ENCODE data around the gene MYOF. TPM values are rescaled to one million over a fixed set of nuclear protein-coding genes. Genes with fewer than 3 reads are reported as not detected.

MYOF gene
- total and polyA plus RNA-seq, 2 donors from 2014 or later: 11.5 to 134 TPM

- H3K4me1 ChIP-seq (ENCODE audit: control insufficient read depth in 2 of 3, insufficient read depth in 2 of 3, low read depth in 1 of 3, low read length in 3 of 3): no peaks in the 10 kb centered on the region
- no peak for FAIRE-seq
- H3K27me3 ChIP-seq (ENCODE audit: control insufficient read depth, insufficient read depth, low read length): no peaks in the 10 kb centered on the region
- H3K9me3 ChIP-seq (ENCODE audit: control insufficient read depth in 2 of 3, insufficient read depth in 1 of 3, low read length in 3 of 3): no peaks in the 10 kb centered on the region
- no peak overlapping the region for H3K9ac ChIP-seq (ENCODE audit: low read length in 3 of 3)
- intact Hi-C loops (cut with DNase I): no loop called here
- TF ChIP-seq, protein P1, sequence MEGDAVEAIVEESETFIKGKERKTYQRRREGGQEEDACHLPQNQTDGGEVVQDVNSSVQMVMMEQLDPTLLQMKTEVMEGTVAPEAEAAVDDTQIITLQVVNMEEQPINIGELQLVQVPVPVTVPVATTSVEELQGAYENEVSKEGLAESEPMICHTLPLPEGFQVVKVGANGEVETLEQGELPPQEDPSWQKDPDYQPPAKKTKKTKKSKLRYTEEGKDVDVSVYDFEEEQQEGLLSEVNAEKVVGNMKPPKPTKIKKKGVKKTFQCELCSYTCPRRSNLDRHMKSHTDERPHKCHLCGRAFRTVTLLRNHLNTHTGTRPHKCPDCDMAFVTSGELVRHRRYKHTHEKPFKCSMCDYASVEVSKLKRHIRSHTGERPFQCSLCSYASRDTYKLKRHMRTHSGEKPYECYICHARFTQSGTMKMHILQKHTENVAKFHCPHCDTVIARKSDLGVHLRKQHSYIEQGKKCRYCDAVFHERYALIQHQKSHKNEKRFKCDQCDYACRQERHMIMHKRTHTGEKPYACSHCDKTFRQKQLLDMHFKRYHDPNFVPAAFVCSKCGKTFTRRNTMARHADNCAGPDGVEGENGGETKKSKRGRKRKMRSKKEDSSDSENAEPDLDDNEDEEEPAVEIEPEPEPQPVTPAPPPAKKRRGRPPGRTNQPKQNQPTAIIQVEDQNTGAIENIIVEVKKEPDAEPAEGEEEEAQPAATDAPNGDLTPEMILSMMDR (IDR thresholded peaks at IDR 0.05; ENCODE audit: borderline replicate concordance, extremely low read depth, insufficient read depth): no peak
- no peak overlapping the region for H3K27ac ChIP-seq (ENCODE audit: low read depth in 2 of 2, low read length in 2 of 2)
- no peaks in the 10 kb centered on the region for H3K36me3 ChIP-seq (ENCODE audit: control insufficient read depth in 2 of 3, insufficient read depth in 3 of 3, low read length in 3 of 3)
- no peak for DNase-seq
- H3K4me3 ChIP-seq (ENCODE audit: low read length in 3 of 3): no peak overlapping the region
Measured at GRCh38 chr10:93398528-93398927, 83.6 kb downstream of the MYOF start.

GRCh38 chr10:93397020-93397419 is 85.1 kb downstream of the MYOF start:
- DNase-seq (no peak), FAIRE-seq (no peak)
- no peak overlapping the region for H3K9ac ChIP-seq (ENCODE audit: low read length in 3 of 3)
- H3K4me3 ChIP-seq (ENCODE audit: low read length in 3 of 3): no peak overlapping the region
- H3K9me3 ChIP-seq (ENCODE audit: control insufficient read depth in 2 of 3, insufficient read depth in 1 of 3, low read length in 3 of 3): no peaks in the 10 kb centered on the region
- no peak overlapping the region for H3K27ac ChIP-seq (ENCODE audit: low read depth in 2 of 2, low read length in 2 of 2)
- intact Hi-C loops (cut with DNase I): no loop called here
- no peaks in the 10 kb centered on the region for H3K27me3 ChIP-seq (ENCODE audit: control insufficient read depth, insufficient read depth, low read length)
- TF ChIP-seq, protein P1 (IDR thresholded peaks at IDR 0.05; ENCODE audit: borderline replicate concordance, extremely low read depth, insufficient read depth): no peak
- H3K36me3 ChIP-seq (ENCODE audit: control insufficient read depth in 2 of 3, insufficient read depth in 3 of 3, low read length in 3 of 3): no peaks in the 10 kb centered on the region
- no peaks in the 10 kb centered on the region for H3K4me1 ChIP-seq (ENCODE audit: control insufficient read depth in 2 of 3, insufficient read depth in 2 of 3, low read depth in 1 of 3, low read length in 3 of 3)

GRCh38 chr10:93393211-93393610 is 88.9 kb downstream of the MYOF start:
- Histone ChIP-seq H3K9me3 (ENCODE audit: control insufficient read depth in 2 of 3, insufficient read depth in 1 of 3, low read length in 3 of 3) (no peaks in the 10 kb centered on the region), H3K27me3 (ENCODE audit: control insufficient read depth, insufficient read depth, low read length) (no peaks in the 10 kb centered on the region), H3K27ac (ENCODE audit: low read depth in 2 of 2, low read length in 2 of 2) (no peak overlapping the region), H3K9ac (ENCODE audit: low read length in 3 of 3) (no peak overlapping the region), H3K36me3 (ENCODE audit: control insufficient read depth in 2 of 3, insufficient read depth in 3 of 3, low read length in 3 of 3) (no peaks in the 10 kb centered on the region), H3K4me3 (ENCODE audit: low read length in 3 of 3) (no peak overlapping the region), H3K4me1 (ENCODE audit: control insufficient read depth in 2 of 3, insufficient read depth in 2 of 3, low read depth in 1 of 3, low read length in 3 of 3) (no peaks in the 10 kb centered on the region)
- TF ChIP-seq, protein P1 (IDR thresholded peaks at IDR 0.05; ENCODE audit: borderline replicate concordance, extremely low read depth, insufficient read depth): no peak
- intact Hi-C loops (cut with DNase I): no loop called here
- no peak for DNase-seq
- no peak for FAIRE-seq

DNA sequence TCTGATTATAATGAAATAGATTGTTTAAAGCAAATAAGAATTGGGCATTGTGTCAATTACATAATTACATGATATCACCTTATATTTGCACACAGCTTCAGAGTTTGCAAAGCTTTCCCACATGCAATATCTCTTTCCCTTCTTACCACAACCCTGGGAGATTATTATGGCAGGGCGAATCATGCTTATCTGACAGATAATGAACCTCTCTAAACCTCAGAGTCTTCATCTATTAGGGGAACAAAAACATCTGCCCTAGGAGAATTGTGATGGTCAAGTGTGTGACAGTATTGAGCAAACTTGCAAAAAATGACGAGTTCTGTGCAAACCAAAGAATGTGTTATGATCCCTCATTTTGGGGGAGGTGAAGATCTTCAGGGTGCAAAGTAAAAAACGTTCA is 90.0 kb downstream of the MYOF start:
- Histone ChIP-seq H3K4me3 (ENCODE audit: low read length in 3 of 3) (no peak overlapping the region), H3K9ac (ENCODE audit: low read length in 3 of 3) (no peak overlapping the region), H3K9me3 (ENCODE audit: control insufficient read depth in 2 of 3, insufficient read depth in 1 of 3, low read length in 3 of 3) (no peaks in the 10 kb centered on the region), H3K27me3 (ENCODE audit: control insufficient read depth, insufficient read depth, low read length) (no peaks in the 10 kb centered on the region), H3K36me3 (ENCODE audit: control insufficient read depth in 2 of 3, insufficient read depth in 3 of 3, low read length in 3 of 3) (no peaks in the 10 kb centered on the region), H3K4me1 (ENCODE audit: control insufficient read depth in 2 of 3, insufficient read depth in 2 of 3, low read depth in 1 of 3, low read length in 3 of 3) (no peaks in the 10 kb centered on the region), H3K27ac (ENCODE audit: low read depth in 2 of 2, low read length in 2 of 2) (no peak overlapping the region)
- TF ChIP-seq, protein P1 (IDR thresholded peaks at IDR 0.05; ENCODE audit: borderline replicate concordance, extremely low read depth, insufficient read depth): no peak
- no peak for FAIRE-seq
- intact Hi-C loops (cut with DNase I): no loop called here
- no peak for DNase-seq

Measured in kidney (tissue), 14 donors.